ENCODE data around the gene POPDC2.
"Not testable (repeated sequence)": the region's sequence is repeated elsewhere in the genome, so short reads cannot be mapped to it uniquely, and the experiment has no call there.

Gene POPDC2

GRCh38 chr3:119611664-119612063 is 48.7 kb downstream of the POPDC2 start:
- DNase-seq, result no peak

DNA sequence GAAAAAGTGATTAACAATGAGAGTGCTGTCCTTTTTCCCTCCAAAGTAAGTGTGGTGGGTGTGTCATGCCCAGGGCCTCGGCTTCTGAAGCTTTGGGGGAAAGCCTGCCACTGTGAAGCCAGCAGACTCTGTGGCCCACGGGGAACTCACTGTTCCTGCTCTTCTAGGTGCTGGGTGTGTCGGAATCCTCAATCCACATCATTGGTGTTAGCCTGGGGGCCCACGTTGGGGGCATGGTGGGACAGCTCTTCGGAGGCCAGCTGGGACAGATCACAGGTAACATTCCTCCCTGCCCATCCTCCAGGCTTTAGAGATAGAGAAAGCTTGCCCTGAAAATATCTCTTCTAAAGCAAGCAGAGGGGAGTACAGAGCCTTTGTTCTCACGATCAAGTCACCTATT is 51.1 kb downstream of the POPDC2 start:
- DNase-seq, result no peak

GRCh38 chr3:119608405-119609000 is 51.9 kb downstream of the POPDC2 start:
- no peak for DNase-seq

- DNase-seq, result no peak
These were observed 55.5 kb downstream of the POPDC2 start for GRCh38 chr3:119604878-119605277.

DNA sequence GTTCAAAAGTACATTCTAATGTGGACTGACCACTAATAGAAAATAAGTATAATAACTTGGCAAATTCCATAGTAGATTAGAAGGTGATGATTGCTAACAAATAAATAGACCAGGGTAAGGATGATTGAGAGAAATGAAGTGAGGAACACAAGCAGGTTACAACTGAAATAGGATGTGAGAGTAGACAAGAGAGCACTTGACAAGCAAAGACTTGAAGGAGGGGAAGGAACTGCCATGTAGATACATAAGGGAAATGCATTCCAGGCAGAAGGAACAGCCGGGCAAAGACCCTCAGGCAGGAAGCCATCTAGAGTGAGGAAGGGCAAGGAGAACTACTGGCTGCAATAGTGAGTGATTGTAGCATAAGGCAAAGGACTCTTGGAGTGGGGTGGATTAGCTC is 57.7 kb downstream of the POPDC2 start:
- DNase-seq, result no peak

DNA sequence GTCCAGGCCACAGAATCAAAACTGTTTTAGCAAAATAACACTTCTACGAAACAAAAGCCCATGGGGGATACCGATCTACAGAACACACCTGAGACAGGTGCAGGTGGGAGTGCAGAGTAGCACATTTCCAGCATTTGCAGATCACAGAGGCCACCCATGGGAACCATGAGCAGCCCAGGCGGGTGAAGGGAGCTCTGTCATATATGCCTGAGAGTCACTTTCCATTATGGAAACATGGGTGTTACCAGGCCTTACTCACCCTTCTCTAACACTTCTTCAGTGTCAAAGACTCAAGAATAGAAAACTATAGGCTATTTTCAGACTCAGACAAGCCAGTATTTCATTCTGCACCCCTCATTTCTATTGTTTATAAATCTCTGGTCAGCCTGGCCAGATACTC is 59.2 kb downstream of the POPDC2 start:
- DNase-seq, result no peak

- peak; percentile 6 for DNase-seq
These were observed 59.7 kb downstream of the POPDC2 start for GRCh38 chr3:119600732-119601131.

DNA sequence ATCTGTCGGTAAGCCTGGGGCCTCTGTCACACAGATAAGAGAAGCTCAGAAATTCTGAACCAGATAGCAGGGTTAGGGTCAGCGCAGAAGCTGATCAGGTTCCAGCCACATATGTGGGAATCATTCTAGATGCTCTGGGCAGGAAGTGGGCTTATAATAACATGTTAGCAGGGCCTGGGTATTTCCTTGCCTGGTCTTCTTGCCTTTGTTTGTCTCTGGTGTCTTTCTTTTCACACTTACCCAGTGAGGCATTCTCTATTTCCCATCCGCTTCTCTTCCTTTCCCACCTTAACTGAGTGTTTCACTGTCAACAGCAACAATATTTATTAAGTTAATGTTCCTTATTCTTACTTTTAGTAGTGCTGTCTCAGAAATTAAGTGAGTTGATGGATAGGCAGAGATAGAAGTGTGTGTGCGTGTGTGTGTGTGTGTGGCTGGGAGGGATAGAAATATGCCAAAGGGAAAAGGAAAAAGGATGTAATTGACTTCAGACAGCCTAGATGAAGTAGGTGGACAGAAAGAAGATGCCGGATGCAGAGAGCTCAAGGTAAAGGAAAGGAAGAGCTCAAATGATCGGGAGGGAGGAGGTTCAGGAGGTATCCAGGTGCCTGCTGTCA is 60.7 kb downstream of the POPDC2 start:
- no peak for DNase-seq

DNA sequence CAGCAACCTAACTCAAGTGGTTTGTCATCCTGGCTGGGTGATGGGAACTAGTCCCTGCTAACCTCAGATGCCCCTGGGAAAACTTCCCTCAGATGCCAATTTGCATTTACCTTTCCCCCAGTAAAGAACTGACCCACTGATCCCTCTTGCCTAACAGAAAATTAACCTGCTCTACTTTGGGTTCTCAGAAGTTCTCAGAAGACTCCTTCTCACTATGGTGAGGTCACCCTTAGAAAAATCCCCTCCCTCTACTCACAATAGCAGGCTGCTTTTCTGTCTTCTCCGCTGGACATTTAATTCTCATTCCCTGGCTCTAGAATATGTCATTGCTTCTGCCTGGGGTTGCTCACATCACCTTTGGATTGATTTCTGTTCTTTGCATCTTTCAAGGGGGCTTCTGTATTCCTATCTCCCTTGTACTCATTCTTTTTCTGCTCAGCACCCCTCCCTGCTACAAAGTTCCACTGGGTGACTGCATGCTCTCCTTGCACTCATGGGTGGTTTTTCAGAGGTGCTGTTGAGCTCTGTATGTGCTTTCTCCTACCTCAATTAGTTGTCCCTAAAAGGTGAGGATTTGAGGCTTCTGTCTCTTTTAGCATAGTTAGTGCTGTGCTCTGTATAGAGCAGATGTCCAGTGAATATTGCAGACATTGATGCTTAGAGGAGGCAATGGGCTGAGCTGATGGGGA is 61.8 kb downstream of the POPDC2 start:
- DNase-seq, result no peak

DNA sequence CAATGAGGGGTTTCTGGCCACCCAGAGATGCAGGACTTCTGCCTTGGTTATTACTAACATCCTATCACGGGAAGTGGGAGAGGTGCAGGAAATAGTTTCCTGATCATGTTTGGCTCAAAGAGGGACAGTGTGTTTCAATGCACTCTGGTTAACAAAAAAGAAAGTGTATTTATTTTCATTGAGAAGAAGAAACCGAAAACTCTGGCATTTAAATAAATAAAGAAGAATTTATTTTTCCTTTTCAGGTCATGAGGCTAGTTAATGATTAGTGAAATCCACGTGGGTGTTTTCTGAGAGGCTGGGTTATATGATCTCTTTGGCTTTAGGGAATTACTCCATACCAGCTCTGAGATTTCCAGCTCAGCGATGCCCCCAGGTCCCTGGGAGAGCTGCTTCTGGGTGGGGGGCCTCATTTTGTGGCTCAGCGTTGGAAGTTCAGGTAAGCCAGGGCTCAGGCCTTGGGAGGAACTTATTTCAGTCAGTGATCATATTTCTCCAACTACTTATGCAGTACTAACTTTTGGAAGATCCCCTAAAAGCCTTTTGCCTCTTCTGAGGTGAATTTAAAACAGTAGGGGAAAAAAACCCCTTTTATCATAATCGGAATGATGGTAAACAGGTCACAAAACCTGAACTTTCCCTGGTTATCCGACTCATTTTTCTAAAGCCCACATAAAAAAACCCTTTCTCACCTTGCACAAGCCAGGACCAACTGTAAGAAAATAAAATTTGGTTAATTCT is 62.7 kb downstream of the POPDC2 start, which contains the start of gene PLA1A:
Gene PLA1A, plus strand, starts transcription at position 338 of the 741 bp plus-strand sequence. Its CDS starts 29 bp downstream, at position 367.
- DNase-seq, result no peak

DNA sequence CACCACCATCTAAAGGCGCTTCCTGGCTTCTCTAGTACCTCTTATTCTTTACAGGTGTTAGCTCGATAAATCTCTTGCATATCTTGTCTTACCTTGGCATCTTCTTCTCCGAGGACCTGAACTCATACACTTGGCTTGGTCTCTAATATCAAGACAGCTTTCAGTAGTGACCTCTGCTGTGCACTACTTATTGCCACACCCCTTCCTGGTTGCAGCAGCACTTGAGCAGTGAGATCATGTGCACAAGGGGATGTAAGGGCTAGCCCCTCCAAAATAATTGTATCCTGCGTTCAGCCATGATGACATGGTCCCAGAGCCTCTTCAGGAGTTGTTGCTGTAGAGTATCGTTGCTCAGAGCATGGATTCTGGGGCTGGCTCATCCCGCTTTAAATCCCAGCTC is 64.0 kb downstream of the POPDC2 start:
- DNase-seq, result no peak

DNA sequence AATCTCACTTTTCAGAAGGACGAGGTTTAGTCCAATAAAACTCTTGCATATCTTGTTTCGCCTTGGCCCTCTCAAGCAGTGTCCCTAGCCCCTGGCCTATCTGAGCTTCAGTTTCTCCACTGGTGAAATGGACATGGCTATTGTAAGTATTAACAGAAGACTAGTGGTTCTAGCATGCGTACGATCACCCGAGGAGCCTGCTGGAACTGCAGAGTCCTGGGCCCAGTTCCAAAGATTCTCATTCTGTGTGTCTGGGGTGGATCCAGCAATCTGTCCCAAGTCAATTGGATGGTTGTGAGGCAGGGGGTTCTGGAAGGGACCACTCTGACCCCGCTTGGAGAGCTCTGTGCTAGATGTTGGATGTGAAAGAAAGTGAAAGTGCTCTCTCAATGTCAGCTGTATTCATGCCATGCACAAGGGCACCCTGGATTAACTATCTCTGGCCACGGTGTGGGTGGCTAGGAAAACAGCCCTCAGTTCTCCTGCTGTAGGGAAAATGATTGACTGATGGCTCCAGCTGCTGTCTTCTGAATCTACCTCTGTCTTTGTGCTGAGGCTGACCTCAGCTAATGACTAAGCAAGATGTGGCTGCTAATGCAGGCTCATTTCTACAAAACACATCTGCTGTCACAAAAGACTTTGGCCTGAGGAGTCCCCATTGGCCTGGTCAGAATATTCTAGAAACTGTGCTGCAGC is 64.6 kb downstream of the POPDC2 start:
- DNase-seq, result no peak

DNA sequence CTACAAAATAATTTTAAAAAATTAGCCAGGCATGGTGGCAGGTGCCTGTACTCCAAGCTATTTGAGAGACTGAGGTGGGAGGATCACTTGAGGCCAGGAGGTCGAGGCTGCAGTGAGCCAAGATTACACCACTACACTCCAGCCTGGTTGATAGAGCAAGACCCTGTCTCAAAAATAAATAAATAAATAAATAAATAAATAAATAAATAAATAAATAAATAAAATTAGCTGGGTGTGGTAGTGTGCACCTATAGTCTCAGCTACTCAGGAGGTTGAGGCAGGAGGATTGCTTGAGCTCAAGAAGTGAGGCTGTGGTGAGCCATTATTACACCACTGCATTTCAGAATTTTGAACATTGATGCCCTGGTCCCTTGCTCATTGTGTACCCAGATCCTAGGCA is 65.5 kb downstream of the POPDC2 start:
- DNase-seq, result not testable (repeated sequence)

GRCh38 chr3:119594066-119594465 is 66.3 kb downstream of the POPDC2 start:
- DNase-seq, result no peak

DNA sequence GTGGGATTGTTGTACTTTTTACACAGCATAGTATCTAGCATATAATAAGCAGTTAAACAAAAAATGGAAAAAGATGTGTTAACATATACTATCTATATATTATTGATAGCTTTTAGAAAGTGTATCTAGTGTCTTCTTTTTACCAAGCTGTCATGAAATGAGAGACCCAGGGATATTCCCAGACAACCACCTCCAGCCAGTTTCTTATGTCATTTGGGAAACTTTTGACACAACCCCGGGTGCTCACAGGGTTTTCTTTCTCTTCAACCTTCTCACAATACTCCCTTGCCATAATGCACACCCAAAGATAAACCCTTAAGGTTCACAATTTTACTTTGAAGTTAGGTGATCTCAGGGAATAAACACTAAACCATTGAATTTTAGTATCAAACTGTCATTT is 67.5 kb downstream of the POPDC2 start:
- no peak for DNase-seq

Data from activated CD4-positive, alpha-beta T cell treated with anti-CD3 and anti-CD28 coated beads, Interleukin-2, amount 50 U/mL, for 1 hour (primary cell).